HG02678 (cell line): ENCODE results near the gene TOP1.
"Not testable (repeated sequence)": the region's sequence is repeated elsewhere in the genome, so short reads cannot be mapped to it uniquely, and the experiment has no call there.

Experiments used
- ATAC-seq: cut with Tn5 transposase; IDR thresholded peaks from one replicate; pipeline ENCODE4 v1.9.1; 2021; ENCODE audit warnings: mild to moderate bottlenecking, moderate library complexity; ENCODE audit not compliant: unreplicated experiment

The TOP1 gene

GRCh38 chr20:41123631-41124030 lies 95.0 kb downstream of the TOP1 start:
- no peak for ATAC-seq

DNA sequence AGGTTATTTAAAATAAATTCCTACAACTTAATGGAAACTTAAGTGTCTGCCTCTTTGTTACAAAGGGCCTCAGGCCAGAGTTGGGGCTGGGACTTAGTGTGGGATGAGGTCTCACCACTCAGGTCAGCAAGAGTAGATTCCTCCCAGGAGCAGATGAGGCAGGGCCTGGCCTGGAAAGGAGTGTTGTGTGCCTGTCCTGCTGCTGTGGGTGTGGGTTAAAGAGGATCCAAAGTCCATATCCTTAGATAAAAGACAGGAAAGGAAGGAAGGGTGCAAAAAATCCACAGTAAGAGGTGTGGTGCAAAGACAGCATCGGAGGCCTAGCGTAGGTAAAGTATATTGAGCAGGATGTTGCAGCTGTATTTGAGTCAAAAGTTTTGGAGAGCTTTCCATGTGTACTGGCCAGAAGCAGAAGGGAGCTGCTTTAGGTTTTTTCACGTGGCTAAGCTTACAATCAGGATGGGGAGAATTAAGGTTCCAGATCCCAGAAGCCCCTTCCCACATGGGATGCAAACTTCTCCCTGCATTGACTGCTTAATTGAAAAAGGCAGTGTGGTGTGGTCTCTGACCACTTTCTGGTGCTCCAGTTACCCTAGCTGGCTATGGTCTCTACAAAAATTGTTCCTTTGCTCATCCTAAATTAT lies 96.0 kb downstream of the TOP1 start:
- ATAC-seq: no peak

- no peak for ATAC-seq
These were observed 97.2 kb downstream of the TOP1 start for GRCh38 chr20:41125530-41126457.

GRCh38 chr20:41126719-41127118 lies 98.1 kb downstream of the TOP1 start:
- no peak for ATAC-seq

GRCh38 chr20:41128317-41128716 lies 99.7 kb downstream of the TOP1 start:
- not testable (repeated sequence) for ATAC-seq

- no peak for ATAC-seq
These were observed 103.2 kb downstream of the TOP1 start for GRCh38 chr20:41131594-41132387.

DNA sequence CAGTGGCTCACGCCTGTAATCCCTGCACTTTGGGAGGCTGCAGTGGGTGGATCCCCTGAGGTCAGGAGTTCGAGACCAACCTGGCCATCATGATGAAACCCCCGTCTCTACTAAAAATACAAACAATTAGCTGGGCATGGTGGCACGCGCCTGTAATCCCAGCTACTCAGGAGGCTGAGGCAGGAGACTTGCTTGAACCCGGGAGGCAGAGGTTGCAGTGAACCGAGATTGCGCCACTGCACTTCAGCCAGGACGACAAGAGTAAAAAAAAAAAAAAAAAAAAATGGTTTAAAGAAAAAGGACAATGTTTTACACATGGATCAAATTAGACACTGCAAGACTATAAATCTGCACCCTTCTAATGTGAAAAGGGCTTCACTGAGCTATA lies 103.8 kb downstream of the TOP1 start:
- ATAC-seq: not testable (repeated sequence)

- peak; percentile 36 for ATAC-seq
These were observed 105.2 kb downstream of the TOP1 start for GRCh38 chr20:41133709-41134361.

GRCh38 chr20:41134362-41135186 lies 106.0 kb downstream of the TOP1 start:
- ATAC-seq: no peak

- no peak for ATAC-seq
These were observed 106.7 kb downstream of the TOP1 start for GRCh38 chr20:41135187-41135887.

DNA sequence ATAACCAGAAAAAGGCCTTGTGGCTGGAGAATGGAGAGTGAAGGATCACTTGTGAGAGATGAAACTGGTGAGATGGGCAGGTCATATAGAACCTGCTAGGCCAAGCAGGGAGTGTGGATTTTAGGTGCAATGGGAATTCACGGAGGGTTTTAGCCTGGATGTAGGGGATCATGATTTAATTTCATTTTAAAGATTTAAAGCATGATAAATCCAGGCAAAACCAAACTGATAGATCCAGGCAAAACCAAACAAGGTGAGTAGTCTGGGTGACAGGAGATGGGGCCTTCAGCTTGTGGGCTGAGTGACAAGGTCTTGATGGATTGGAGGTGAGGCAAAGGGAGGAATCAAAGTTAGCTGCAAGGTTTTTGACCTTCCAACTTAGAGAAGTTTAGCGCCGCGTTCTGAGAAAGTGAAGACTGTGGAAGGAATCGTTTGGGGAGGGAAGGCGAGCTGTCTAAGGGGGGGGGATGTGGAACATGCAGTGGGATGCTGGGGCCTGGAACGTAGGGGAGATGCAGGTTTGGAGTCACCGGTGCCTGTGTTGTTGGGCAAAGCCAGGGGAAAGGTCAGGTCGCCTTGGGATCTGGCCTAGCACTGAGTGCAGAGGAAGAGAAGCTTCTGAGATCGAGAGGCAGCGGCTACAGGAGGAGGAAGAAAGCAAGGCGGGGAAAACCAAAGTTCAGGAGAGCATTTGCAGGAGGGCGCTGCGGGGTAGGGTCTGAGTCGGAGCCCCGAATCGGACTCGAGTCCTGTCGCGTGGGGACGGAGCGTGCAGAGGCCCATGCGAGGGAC lies 107.5 kb downstream of the TOP1 start:
- ATAC-seq: no peak

- peak; percentile 62 for ATAC-seq
These were observed 108.3 kb downstream of the TOP1 start, which contains the start of gene PLCG1 for GRCh38 chr20:41136680-41137613. Gene PLCG1 (plus strand): TSS chr20:41137543. CDS start chr20:41137642, 99 bp downstream.

- ATAC-seq: peak; percentile 16
These were observed 109.2 kb downstream of the TOP1 start for GRCh38 chr20:41137614-41138474.

- ATAC-seq: no peak
These were observed 110.0 kb downstream of the TOP1 start for GRCh38 chr20:41138475-41139226.

DNA sequence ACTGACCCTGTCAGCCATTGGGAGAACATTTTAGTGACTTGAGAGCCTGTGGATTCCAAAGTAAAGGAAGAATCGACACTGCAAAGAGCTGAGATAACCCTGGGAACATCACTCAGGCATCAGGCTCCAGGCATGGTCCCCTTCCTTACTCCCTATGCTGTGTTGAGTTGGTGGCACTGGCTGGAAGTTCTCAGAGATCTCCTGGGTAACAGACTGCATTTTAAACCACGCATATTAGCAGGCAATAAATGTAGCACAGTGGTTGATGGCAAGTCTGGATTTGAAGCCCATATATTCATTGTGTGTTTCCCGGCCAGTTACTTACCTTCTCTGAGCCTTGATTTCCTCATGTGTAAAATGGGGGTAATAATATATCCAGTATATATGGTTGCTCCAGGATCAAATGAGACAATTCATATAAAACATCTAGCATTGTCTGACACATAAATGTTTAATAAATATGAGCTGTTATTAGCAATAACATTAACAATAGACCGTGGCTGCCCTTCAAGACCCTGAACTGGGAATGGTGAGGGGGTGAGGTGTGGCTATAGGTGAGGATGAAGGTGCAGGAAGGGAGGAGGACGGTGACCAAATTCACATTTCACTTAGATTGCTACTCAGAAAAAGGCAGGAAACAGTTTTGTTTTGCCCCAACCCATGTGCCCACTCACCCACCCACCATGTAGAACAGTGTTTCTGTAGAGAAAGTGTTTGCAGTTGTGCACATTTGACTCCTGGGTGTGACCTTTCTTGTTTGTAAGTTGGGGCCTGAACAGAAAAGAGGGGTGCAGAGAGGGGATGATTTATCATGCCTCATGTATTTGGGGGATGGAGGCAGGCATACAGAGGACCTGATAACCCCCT lies 110.8 kb downstream of the TOP1 start:
- no peak for ATAC-seq
